ENCODE results near the gene EIF4A3.

- TF ChIP-seq CTCF (IDR thresholded peaks at IDR 0.05; ENCODE audit: borderline replicate concordance, extremely low read depth, low read length, poor library complexity, severe bottlenecking) = no peak
- TF ChIP-seq EZH2 (IDR thresholded peaks at IDR 0.05; ENCODE audit: borderline replicate concordance, low read depth, low read length, severe bottlenecking) = no peak
These were observed 44.8 kb downstream of the EIF4A3 start for GRCh38 chr17:80101946-80102663.

Measured in DND-41 (cell line).